ENCODE results near the gene GRIK3.

Gene GRIK3

DNA sequence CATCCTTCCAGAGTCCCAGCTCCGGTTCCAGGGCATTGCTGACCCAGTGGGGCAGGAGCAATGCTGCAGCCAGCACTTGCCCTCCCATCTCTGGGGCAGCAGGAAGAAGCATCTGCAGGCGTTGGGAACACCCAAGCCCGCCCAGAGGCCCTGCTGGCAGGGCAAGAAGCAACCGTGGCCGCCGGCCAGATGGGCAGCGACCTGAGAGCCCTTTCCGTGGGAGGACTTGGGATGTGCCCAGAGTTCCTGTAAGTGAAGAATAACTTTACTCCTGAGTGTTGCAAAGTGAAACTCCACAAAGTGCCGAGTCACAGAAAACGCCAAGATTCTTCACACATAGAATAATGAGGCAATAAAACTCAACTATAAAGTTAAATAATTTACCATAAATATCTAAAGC lies 46.0 kb downstream of the GRIK3 start:
- TF ChIP-seq POLR2A (IDR thresholded peaks at IDR 0.05; ENCODE audit: low read length) (no peak), GATA1 (IDR thresholded peaks at IDR 0.05; ENCODE audit: low read depth, low read length) (no peak)
- no peak for DNase-seq

DNA sequence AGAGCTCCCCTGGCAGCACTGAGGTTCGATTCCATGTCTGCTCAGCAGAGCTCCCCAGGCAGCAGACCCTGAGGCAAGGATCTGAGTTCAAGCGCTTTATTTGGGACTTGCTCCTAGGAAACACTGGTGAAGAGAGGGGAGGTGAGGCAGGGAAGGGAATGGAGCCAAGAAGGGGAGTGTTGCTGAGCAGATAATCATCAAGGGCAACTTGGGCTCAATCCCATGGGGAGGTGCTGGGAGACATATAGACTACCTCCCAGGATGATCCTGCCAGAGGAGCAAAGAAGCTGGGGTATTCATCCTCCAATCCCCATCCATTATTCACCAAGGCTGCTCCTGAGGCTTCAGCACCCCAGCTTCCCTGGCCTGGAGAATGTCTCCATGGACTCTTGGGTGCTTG lies 47.0 kb downstream of the GRIK3 start:
- DNase-seq = no peak
- TF ChIP-seq GATA1 (IDR thresholded peaks at IDR 0.05; ENCODE audit: low read depth, low read length) (no peak), POLR2A (IDR thresholded peaks at IDR 0.05; ENCODE audit: low read length) (no peak)

DNA sequence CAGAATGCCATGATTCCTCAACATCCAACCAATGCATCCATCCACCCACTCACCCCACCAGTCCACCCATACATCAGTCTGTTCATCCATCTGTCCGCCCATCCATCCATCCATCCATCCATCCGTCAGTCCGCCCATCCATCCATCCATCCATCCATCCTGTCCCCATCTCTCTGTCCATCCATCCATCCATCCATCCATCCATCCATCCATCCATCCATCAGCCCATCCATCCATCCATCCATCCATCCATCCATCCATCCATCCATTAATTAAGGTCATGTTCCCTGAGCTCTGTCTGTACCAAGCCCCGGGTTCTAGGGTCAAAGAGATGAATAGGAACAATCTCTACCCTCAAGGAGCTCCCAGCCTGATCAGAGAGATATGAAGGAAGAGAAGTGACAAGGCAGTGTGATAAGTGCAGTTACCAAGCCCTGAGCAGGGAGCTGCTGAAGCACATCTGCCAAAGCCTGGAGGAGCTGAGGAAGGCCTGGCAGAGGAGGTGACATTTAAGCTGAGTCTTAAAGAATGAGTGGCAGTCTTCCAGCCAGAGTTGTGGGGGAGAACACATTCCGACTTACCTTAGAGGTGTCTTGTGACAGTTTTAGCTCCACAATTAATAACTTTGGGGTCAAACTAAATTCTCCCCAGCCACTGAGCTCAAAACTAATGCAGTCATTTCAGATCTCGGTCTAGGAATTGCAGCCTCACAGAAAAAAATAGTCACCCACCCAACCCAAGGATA lies 47.9 kb downstream of the GRIK3 start:
- TF ChIP-seq GATA1 (IDR thresholded peaks at IDR 0.05; ENCODE audit: low read depth, low read length) (no peak), POLR2A (IDR thresholded peaks at IDR 0.05; ENCODE audit: low read length) (no peak)
- no peak for DNase-seq

DNA sequence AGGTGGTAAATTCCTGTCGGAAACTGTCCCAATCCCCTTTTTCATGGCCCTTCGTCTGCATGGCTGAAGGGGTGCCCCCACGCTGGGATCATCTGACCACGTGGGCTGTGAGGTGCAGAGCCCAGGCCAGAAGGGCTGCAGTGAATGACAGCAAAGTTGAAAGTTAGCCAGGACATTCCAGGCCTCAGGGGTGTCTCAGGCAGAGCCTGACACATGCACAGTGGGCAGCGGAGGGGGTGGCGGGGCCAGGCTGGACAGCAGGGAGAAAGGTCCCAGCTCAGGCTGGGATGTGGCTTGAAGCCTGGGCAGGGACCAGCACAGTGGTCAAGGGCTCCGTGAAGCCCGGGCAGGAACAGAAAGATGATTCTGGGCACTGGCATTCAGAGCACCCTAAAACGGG lies 49.6 kb downstream of the GRIK3 start:
- DNase-seq = no peak
- no peak for TF ChIP-seq GATA1 (IDR thresholded peaks at IDR 0.05; ENCODE audit: low read depth, low read length)
- no peak for TF ChIP-seq POLR2A (IDR thresholded peaks at IDR 0.05; ENCODE audit: low read length)

DNA sequence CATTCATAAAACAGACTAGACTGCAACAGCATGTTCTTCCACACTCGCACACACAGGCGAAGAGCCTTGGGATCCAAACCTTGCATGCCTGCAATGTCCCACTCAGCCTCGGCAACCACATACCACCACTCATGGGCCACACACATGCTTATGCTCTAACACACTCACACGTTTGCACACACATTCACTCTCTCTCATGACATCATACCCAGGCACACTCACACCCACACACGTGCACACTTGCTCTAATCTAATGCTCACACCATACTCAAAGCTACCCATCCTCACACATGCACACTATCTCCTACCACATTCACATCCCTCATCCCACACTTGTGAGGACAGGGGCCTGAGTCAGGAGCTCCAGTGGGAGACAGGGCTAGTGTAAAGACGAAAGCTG lies 50.3 kb downstream of the GRIK3 start:
- no peak for DNase-seq
- TF ChIP-seq GATA1 (IDR thresholded peaks at IDR 0.05; ENCODE audit: low read depth, low read length) (no peak), POLR2A (IDR thresholded peaks at IDR 0.05; ENCODE audit: low read length) (no peak)

DNA sequence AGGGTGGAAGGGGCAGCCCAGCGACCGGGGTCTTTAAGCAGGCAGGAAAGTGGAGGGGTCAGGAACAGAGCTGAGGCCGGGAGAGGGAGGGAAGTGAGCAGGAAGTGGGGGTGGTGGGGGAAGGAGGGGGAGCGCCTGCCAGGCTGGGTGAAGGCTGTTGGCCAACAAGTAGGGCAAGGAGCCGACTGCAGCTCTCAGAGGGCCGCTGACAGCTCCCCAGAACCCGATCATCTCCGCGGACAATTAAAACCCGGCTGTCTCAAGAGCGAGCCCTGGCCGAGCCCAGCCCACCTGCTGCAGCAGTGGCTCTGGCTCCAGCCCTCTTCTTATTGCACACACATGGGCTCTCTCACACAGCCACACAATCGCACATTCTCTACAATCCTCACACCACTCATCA lies 51.6 kb downstream of the GRIK3 start:
- no peak for DNase-seq

DNA sequence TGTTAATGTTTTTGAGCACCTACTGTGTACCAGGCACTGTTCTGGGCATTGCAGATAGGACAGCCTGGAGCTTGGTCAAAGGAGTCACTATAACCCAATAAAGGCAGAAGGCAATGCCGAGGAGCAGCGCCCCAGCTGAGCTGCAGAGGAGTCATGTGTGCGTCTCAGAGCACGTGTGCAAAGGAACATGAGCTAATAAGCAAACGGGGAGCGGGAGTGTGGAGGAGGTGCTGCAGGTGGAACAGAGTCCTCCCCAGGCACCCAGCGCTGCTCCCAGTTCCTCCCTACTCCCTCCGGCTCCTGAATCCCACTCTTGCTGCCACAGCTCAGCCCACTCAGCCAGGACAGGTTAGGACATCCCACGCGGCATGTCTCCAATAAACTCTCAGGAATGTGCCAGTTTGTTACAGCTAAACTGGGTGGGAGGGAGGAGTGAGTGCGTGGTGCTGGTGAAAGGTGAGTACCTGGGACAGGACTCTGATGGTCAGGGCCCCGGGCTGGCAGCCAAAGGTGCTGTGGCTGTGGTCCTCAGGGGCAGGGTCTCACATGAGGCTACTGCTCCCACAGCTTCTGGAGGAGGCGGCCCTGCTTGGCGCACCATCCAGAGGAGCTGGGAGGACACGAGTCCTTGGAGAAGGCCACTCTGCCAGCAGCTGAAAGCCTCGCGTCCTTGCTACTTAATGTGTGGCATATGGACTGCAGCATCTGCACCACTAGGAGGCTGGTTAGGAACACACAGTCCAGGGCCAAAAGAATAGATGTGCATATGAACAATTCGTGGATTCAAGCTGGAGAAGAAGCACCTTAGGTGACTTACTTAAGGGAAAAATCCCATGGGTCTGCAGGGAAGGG lies 52.3 kb downstream of the GRIK3 start:
- no peak for TF ChIP-seq GATA1 (IDR thresholded peaks at IDR 0.05; ENCODE audit: low read depth, low read length)
- TF ChIP-seq POLR2A (IDR thresholded peaks at IDR 0.05; ENCODE audit: low read length) = no peak
- no peak for DNase-seq

More for the DNA sequence above, 51.6 kb downstream of the GRIK3 start:
- TF ChIP-seq POLR2A (IDR thresholded peaks at IDR 0.05; ENCODE audit: low read length) = no peak
- no peak for TF ChIP-seq GATA1 (IDR thresholded peaks at IDR 0.05; ENCODE audit: low read depth, low read length)

DNA sequence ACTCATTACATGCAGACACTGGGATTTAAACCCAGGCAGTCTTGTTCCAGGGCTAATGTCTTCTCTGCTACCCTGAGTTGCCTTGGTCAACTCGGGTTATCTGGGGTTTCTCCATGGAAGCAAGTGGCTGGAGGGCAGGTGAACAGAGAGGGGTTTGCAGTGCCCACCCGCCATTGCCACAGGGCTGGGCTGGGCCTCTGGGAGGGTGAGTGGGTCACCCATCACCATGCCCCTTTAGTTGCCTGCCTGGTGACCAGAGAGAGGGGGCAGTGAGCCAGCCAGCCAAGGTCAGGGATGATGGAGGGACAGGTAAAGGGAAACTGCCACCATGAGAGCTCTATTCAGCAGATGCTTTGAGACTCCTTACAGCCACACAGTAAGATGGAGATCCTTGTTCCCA lies 53.2 kb downstream of the GRIK3 start:
- no peak for TF ChIP-seq GATA1 (IDR thresholded peaks at IDR 0.05; ENCODE audit: low read depth, low read length)
- no peak for TF ChIP-seq POLR2A (IDR thresholded peaks at IDR 0.05; ENCODE audit: low read length)
- DNase-seq = no peak

DNA sequence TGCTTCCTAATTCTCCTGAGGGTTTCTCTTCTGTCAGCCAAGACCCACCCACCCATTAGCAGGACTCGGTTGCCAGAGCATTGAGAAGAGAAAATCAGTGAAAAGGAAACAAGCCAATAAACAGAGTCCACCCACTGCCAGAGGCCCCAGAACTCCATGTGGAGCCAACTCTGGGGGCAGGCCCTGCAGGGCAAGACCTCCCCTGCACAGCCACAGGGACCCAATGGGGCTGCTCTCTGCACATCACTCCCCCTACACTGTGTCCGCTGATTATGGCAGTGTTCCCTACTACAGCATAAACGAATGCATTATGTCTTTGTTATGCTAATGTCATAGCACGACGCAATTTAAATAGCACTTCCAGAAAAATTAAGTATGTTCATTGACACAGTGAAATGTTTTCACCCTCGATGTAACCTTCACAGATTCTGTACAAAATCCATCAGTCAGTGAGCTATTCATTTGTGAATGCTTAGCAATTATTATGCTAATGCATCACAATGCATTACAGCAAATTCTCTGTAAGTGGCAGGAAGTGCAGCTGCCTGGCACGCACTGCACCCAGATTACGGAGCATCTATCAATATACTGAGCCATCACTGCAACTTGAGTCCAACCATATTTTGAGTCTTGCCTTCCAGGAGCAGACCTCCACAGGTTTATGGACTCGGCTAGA lies 56.4 kb downstream of the GRIK3 start:
- TF ChIP-seq GATA1 (IDR thresholded peaks at IDR 0.05; ENCODE audit: low read depth, low read length) = no peak
- no peak for TF ChIP-seq POLR2A (IDR thresholded peaks at IDR 0.05; ENCODE audit: low read length)
- no peak for DNase-seq

DNA sequence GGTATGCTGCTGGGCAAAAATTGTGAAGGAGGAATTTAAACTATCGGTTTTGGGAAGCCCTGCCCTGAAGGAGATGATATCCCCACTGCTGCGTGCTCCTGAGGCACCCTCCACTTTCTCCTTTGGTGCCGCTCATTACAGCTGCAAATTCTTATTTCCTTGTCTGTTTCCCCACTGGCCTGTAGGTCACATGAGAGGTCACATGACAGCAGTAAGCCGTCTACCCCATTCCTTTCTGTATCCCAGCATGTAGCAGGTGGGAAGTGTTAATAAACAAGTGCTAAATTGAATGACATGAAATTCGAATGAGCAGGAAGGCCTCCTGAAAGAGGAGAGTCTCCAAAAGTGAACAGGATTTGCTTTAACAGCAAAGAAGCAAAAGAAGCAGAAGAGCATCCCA lies 58.7 kb downstream of the GRIK3 start:
- DNase-seq = no peak
- TF ChIP-seq POLR2A (IDR thresholded peaks at IDR 0.05; ENCODE audit: low read length) = no peak

DNA sequence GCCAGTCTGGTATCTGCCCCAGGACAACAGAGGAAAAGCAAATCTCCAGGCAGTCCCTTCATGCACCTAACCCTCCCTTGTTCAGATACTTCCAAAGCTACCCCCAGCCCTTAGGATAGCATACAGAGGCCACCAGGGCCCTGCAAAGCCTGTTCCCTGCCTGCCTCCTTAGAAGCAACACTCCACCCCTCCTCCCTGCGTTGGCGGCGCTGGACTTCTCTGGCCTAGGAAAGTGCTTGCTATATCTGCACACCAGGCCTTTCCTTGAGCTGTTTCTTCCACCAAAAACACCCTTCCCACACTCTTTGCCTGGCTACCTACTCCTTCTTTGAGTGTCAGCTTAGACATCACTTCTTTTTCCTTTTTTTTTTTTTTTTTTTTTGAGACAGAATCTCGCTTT lies 61.3 kb downstream of the GRIK3 start:
- no peak for TF ChIP-seq POLR2A (IDR thresholded peaks at IDR 0.05; ENCODE audit: low read length)
- DNase-seq = no peak

DNA sequence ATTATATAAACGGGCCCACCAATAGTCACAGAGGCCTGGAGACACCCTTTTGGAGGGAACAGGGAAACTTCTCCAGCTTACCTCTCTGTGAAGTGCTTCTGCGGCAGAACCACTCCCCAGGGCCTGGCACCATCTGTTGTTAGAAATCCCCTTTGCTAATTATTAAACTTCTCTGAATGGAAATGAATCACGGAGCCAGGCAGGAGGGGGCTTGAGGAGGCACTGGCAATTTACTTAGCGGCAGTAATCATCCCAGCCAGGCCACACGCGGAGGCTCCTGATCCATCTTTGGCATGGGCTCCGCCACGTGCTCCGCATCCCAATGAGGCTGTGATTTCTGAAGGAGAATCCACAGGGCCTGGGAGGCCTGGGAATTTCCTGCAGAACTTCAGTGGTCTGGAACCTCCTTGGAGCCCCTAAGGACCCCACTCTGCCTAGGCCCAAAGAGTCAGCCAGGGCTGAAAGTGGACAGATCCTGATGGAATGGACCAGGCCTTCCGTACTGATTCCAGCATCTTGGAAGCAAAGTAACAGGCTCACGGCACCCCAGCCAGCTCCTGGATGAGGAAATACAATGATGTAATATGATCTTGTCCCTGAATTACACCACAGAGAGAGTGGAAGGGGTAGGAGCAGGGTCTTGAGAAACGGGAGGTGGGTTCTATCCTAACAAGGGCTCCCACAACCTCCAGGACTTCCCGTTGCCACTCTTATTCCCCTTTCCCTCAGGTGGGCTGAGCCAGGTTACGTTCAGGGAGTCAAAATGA lies 62.3 kb downstream of the GRIK3 start:
- TF ChIP-seq GATA1 (IDR thresholded peaks at IDR 0.05; ENCODE audit: low read depth, low read length) = no peak
- no peak for TF ChIP-seq POLR2A (IDR thresholded peaks at IDR 0.05; ENCODE audit: low read length)
- DNase-seq = no peak

DNA sequence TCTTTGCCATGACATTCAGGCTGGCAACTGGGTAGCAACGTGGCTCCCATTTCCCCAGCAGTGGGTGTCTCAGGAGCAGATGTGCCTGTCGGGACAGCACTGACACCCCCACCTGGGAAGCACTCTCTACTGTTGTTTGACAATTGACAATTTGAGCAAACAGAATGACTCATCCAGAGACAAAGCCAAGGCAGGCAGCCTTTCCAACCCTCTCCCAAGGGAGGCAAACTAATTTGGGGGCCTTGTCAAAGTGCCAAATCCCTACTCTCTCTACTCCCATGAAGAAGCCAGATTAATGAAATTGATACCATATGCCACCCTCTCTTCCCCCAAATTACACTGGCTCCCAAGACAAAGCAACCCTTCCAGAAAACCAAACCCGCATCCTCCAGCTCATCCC lies 65.6 kb downstream of the GRIK3 start:
- DNase-seq = no peak
- TF ChIP-seq POLR2A (IDR thresholded peaks at IDR 0.05; ENCODE audit: low read length) (no peak), GATA1 (IDR thresholded peaks at IDR 0.05; ENCODE audit: low read depth, low read length) (no peak)

DNA sequence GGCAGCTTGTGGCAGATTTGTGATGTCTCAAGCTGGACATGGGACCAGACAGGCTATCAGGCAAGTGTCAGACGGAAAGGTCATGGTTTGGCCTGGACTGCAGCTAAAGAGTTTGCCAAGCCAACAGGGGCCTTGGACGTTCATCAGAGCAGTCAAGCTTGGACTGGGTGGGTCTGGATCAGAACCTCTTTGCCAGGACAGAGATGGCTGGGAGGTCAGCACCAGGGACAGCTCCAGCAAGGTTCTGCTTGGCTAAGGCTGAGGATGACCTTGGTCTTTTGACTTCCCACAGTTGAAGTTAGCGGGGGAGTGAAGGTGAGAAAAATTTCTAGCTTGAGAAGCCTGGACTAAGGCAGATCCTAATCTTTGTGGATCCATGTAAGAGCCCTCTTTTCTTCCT lies 68.1 kb downstream of the GRIK3 start:
- peak; percentile 12 to 35 for DNase-seq
- TF ChIP-seq POLR2A (IDR thresholded peaks at IDR 0.05; ENCODE audit: low read length) (no peak), GATA1 (IDR thresholded peaks at IDR 0.05; ENCODE audit: low read depth, low read length) (no peak)
